HL-60 (cell line): ENCODE data around the gene HPF1.

Experiments used
- CTCF ChIP-seq: IDR thresholded peaks from one replicate; pipeline ENCODE4 v1.5.1; 2011; ENCODE audit warnings: low read length, control low read depth, inconsistent platforms; ENCODE audit not compliant: insufficient read depth
- POLR2AphosphoS5 ChIP-seq: IDR thresholded peaks from 2 replicates; pipeline ENCODE4 v1.6.1; 2012; ENCODE audit warnings: low read depth

- TF ChIP-seq CTCF (no peak), POLR2AphosphoS5 (no peak)
Measured at GRCh38 chr4:169698331-169698730, 59.4 kb downstream of the HPF1 start.
